Measurements from ENCODE around the gene CALD1.

Gene CALD1

DNA sequence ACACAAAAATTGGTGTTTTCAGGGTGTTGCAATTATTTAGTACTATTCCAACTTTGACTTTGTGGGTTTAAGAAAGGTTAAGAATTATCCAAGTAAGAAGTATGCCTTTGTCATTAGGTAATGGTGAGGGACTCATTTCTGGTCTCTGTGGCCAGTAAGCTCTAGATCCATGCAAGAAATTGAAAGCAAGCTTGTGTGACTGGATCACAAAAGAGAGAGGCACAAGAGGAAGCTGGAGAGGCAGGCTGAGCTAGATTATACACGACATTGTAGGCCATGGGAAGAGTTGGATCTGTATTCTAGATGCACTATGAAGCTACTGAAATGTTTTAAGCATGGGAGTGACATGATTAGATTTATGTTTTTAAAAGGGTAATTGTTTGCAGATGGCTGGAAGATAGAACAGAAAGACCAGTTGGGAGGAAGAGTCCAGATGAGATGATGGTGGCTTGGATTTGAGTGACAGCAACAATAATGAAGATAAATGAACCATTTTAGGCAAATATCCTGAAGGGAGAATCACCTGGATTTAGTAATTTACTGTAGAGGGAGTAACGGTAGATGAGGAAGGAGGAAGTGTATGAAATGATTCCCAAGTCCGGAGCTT, 50.0 kb downstream of the CALD1 start:
- DNase-seq: no peak

DNA sequence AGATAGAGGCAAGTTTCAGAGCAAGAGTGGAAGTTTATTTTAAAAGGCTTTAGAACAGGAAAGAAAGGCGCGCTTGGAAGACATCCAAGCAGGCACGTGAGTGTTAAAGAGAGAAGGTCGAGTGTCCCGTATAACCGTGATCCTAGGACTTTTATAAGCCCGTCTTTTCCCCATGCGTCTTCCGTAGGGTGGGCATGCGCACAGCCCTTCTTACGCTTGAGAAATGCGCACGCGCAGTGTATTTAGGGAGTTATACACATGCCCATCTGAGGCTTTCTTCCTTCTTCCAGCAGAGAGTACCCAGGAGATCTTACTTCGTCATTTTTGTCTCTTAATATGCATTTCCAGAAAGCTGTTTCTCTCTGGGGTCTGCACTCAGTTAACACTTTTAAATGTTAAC, 52.4 kb downstream of the CALD1 start:
- DNase-seq: peak; percentile 15

DNA sequence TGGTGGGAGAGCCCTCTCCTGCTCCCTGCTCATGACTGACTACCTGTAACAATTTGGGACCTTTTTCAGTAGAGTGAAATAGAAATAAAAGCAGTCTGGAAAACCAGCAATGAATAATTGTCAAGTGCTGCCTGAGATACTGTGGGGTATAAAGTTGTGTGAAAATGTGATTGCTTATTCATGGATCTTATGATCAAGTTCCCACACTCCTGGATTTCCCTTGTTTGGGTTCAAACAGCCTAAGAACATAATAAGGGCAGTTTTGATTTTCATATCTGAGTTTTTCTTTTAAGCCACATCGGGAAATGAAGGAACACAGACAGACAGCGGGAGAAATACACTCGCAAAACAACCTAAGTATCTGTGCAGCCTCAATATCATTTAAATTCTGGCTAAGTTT, 52.9 kb downstream of the CALD1 start:
- no peak for DNase-seq

DNA sequence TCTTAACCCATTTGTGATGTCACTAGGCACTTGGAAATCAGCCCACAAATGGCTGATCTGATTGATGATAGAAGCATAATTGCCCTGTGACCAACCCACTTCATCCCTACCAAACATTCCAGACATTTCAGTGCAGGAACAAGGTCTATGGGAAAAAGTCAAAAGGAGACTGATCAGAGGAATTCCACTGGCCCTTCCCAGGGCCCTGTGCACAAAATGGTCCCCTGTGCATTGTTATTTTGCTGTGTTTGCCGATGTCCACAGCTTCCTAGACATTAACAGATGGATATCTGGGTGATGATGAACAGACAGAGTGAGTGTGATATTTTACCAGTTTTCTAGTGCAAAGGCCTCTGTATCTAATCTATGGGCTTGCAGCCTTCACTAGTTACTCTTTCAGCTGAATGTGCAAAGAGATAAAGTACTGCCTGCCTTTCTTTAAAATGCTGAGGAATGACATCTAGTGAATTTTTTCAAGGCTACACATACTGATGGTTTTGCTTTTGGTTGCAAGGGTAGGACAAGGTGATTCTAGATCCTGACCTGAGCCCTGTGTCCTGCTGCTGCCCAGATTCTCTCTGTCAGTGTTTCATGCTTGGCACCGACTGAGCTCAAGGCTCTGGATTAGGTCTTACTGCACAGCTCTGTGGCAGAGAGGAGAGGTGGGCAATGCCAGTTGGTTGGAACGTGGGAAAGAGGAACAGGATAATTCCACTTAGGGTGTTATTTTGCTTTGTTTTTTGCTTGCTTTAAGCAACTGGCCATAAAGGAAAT, 55.4 kb downstream of the CALD1 start:
- peak; percentile 77 for DNase-seq

DNA sequence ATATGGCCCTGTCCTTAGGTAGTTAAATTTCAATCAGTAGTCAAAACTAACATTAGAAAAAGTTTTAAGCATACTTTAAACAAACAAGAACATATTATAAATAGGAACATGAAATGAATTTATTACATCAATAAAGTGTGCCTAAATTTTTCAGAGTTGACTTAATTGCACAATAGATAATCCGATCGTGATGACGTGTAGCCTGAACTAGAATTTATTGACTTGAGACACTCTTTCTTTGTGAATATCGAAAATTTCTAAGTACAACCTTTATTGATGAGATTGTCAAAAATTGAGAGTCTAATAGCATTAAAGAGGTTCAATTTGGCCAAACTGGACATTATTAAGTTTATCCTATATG, 56.0 kb downstream of the CALD1 start:
- no peak for DNase-seq

DNA sequence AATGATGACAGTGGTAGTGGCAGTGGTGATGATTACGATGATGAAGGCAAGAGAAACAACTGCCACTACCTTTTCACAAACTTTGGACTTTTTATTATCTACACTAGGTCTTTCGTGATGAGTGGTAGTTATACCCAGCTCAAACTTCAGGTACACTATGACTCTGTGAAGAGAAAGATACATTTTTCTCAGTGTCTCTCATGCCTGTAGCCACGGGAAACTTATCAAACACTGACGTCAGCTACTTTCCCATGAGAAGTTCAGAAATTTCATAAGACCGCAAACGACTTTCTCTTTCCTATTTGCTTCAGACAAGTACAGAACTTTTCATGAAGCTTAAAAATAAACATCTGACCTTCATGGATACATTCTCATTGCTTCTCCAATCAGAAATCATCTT, 57.0 kb downstream of the CALD1 start:
- no peak for DNase-seq

DNA sequence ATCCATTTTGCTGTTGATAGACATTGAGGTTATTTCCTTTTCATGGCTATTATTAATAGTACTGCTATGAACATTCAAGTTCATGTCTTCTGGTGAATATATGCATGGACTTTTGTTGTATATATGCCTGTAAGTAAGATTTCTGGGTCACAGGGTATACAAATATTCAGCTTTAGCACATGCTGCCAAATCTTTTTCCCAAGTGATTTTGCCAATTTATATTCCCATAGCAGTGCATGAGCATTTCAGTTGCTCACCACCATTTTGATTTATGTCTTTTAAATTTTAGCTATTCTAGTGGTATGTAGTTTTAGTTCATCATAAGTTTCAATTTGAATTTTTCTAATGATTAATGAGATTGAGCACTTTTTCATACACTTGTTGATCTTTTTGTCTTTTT, 59.9 kb downstream of the CALD1 start:
- no peak for DNase-seq

DNA sequence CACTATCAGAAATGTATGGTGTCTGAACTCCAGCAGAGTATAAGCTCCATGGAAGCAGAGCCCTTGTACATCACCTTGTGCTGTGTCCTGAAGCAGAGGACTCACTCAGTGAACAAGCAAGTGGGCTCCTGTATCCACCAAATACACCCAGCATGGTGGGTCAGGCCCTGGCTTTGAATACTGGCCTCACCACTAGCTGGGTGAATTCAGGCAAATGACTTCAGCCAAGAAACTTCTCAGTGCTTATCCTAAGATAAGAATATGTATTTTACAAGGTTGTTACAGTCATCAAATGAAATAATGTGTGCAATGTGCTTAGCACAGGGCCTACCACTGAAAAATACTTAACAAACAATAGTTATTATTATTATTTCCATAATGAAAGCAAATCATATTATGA, 62.6 kb downstream of the CALD1 start:
- no peak for DNase-seq

DNA sequence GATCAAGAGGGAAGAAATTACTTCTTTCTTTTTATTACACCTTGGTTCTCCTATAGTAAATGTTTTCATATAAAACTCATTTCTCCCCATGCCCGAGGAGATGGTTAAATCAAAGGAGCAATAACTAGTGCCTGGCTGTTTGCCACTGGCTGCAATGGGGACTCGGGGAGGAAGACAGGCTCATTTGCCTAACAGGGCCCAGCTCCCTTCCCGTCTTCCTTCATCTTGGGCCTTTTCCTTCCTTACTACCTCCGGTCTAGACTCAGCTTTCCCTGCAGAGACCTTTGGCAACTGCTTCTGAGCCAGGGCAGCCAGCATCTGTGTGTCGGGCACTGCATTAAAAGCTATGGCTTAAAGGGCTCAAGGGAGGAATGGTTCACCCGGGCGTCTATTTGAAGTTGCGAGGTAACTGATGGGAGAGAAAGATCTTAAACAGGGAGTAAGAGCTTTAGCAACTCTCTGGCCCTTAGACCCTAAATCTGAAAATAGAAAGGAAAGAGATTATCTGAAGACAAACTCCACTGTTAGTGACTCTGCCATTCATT, 63.5 kb downstream of the CALD1 start:
- DNase-seq: no peak

DNA sequence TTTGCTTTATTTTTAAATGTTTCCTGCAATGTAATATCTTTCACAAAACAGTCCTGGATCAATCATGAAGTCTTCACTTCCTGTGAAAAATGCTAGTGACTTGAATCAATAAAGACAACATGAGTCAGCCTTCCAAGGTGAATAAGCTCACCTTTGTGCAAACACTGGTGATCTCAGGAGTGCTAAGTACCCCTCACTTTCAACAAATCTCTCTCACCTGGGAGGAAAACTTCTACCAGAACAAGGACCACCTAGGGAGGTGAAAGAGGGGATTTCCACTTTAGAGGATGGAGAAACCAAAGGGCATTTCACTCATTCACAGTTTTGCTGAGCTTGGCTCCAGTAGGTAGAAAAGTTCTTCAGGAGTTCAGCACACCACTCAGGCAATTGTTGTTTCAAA, 64.8 kb downstream of the CALD1 start:
- no peak for DNase-seq

DNA sequence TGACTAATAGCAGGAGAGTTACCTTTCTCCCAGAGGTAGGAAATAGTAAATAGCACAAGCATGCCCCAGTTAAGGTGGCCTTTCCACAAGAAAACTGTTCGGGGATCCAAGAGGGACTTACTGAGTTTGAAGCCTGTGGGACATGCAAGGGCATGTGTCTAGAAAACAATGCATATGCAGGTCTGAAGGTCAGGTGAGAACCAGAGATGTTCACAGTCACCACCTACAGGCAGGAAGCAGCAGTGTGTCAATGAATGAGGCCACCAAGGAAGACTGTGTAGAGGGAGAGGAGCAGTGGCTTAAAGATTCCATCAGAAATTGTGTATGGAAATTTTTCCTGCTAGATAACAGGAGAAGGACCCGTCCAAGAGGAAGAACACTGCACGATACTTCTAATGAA, 66.0 kb downstream of the CALD1 start:
- DNase-seq: no peak

DNA sequence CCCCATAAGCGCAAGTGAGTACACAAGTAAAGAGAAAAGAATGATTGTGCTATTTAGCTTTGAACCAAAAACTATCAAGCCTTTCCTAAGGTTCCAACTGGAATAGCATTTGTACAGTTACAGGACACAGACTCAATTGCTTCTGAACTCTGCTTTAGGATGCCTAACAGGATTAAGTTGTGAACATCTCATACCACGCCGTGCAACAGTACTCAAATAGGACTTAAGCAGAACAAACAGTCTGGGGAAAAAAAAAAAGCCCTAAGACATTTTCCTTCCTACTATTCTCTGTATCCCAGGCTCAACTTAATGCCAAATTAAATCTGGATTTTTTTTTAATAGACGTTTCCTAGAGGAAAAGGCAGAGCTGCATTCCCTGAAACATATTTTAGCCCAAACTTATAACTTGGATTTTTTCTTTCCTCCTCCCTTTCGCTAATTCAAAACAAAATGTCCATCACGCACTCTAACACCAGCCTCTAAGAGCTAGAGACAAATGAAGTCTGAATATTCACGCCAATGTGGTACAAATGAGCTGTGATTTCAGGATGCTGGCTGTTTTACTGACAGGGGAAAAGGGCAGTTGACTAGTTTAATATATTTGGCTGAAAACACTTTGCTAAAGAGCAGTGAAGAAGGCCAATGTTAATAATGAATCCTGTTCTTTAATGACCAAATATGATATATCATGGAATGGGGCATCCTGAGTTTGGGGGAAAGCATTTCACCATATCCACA, 68.6 kb downstream of the CALD1 start:
- no peak for DNase-seq

DNA sequence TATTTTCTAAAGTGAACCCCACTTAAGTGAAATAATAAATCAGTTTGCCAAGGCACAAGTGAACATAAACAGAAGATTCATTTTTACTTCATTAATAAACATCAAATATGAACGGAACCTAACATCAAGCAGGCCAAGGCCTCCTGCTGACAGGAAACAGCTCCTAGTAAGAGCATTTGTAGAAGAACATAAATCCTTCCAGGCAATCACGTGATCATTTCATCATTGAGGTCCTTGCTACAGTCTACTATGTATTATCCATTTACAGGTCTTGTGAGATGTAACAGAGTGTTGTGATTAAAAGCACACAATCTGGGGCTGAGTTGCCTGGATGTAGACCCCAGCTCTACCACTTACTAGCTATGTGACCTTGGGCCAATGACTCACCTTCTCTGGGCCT, 70.6 kb downstream of the CALD1 start:
- DNase-seq: no peak

DNA sequence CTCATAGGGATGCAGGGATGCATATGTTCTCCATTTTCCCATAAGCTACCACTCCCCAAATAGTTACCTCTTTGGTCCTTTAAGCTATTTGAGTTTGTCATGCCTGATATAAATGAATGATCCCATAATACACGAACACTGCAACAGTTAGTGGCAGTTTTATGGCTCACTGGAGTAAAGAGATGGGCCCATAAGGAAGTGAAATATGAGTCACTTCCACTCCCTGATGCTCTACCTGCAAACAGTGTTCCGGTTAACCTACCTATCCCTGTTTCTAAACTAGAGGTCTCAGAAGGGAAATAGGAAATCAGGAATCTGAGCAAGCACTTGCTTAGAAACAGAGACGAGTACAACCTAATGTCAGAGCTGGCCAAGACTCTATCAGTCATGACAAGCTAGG, 71.7 kb downstream of the CALD1 start:
- DNase-seq: no peak

DNA sequence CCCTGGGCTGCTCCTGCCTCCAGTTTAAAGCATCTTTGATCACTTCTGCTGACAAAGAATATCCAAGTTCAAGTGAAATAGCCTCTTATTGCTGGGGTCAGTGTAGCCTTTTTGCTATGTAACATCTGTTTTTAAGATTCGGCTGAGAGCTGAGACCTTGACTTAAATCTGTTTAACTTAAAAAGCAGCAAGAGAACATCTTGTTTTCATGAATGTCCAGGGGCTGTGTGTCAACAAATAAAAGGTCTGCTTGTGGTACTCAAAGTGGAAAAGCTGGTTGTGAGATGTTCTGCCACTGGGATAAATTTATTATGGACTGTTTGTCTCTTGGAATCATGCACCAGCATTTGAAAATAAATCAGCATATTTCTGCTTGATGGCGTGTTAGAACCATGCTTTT, 73.2 kb downstream of the CALD1 start:
- DNase-seq: no peak

DNA sequence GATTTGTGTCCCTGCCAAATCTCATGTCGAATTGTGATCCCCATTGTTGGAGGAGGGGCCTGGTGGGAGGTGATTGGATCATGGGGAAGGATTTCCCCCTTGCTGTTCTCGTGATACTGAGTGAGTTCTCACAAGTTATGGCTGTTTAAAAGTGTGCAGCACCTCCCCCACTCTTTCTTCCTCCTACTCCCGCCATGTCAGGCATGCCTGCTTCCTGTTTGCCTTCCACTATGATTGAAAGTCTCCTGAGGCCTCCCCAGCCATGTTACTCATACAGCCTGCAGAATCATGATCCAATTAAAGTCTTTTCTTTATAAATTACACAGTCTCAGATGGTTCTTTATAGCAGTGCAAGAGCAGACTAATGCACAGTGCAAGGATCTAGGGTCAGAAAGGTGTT, 75.4 kb downstream of the CALD1 start:
- DNase-seq: no peak

DNA sequence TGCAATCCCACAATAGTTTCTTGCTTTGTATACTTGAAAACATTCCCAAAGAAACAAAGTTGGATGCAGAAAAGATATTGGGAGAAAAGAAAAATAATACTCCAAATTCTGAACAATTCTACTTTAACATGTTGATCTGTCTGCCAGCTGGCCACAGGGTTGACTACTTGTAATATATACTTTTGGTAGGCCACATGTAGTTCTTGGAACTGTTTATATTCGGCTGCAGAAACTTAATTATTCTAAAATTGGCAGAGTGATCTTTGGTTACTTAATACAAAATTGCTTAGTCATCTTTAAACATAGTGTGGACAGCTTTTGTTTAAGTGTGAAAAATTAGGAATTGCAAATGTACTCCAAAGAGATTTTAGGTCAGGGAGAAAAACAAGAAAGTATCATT, 76.0 kb downstream of the CALD1 start:
- no peak for DNase-seq

DNA sequence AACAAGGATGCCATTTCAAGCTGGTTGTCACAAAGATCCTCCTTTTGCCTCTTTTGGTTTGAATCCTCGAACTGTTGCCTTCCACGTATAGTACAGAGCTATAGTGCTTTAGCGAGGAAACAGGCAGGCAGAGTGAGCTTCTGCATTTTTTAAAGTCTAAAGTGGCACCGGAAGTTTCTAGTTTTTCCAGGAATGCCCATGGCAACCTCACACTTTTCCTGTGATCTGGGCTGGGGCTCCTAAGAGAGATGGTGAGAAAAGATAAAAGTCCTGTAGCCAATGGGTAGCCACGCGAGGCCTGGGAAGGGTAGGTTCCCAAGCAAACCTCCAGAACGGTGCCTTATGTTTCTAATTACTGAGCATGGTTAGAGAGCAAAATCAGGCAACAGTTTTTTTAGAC, 76.7 kb downstream of the CALD1 start:
- peak; percentile 14 for DNase-seq

DNA sequence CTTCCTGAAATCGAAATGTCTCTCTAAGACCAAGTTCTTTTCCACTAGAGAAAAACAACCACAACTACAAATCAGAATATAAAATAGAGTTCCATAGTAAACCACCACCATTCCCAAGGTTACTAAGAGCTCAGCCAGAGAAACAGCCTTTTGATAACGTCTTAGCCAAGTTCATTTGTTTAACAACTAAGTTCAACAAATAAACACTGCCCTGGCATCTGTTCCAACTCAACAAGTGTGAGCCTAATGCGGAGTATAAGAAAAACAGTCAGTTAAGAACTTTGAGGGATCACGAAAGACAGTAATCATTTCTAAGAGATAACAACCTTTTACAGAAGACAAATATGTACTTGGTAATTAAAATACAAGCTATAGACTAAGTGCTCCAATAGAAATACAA, 77.3 kb downstream of the CALD1 start:
- no peak for DNase-seq

DNA sequence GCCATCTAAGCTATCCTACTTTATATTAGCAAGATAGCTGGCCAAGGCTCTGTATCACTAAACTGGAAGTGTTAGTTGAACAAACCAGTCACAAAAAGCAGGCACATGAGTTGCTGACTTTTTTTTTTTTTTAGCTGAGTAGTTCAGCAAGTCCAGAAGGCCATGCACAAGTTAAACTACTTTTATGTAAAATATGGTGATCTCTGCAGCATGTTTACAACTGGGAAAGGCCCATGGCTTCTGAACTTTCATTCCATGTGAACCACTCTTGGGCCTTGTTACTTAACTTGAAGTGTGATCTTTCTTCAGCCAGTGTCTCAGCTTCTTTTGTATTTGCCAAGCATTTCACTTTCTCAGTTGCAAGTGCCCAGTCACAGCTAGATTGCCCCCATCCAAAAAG, 78.5 kb downstream of the CALD1 start:
- no peak for DNase-seq

DNA sequence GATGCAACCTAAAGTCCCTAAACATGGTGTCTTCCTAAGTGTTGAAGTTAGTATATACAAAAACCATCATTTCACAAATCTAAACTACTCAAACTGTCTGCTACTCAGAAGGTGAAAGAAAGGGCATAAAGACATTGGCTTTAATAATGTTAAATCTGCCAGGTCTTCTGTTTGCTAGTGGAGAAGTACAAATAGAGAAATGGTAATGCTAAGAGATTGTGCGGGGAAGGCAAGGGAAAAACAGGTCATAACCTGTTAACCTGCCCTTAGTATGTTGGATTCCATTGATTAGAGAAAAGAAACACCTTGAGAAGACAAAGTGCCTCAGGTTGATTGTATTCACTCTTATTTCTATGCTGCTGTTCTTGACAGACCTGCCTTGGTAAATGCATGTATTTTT, 80.3 kb downstream of the CALD1 start:
- DNase-seq: no peak

DNA sequence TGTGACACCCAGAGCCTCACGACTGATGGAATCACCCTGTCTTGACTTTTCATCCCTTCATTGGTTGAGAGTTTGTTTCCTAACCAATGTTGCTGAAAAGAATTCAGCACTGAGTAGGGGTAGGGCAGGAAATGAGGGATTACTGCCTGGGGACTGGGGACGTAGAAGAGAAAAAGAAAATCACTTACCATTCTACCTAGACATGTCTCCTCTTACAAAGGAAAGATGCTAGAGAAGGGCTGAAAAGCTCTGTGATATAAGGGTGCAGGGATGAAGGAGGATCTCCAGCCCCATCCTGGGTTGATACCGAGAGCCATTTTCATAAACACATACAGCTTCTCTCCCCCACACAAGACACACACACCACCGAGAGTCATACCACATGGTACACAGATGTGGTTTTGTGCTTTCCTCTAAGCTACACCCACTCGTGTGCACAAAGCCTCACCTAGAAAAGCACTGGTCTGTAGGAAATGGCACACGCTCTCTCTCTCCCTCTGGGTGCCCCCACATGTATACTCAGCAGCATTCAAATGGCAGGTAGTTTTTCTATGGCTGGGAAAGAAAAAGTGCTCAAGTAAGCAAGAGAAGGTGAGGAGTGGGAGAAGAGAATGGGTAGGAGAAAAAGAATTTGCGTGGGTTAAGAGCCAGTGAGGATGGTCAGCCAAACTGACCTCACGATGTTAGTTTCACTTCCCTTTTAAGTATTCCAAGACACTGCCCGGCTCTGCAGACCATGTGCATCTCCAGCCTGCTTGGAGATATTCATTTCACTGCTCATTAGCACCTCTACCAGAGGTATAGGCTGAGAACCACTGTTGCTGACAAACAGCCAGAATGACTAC, 85.8 kb downstream of the CALD1 start:
- no peak for DNase-seq

DNA sequence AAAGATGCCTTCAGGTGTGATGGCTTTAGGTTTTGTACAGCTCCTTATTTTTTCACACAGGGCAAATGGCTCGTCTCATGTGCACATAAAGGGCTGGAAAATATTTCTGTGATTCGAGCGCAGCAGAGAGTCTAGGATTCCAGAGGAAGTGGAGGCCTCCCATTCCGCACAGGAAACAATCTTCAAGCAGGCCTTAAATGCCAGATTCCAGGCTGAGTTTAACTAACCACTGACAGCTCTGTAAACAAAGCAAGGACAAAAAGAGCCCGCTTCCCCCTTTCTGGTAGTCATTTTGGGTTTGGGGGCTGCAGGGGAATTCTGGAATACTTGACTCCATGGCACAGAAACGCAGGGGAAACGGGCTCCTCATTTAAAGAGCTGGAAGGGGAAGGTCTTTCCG, 87.2 kb downstream of the CALD1 start:
- DNase-seq: no peak

All from hematopoietic multipotent progenitor cell treated with erythropoietin and hydrocortisone succinate and interleukin-3 and kit ligand, for 6 days (in vitro differentiated cells).